ENCODE results near the gene TRIM14. TPM values are rescaled to one million over a fixed set of nuclear protein-coding genes. Genes with fewer than 3 reads are reported as not detected.

TRIM14 gene
- total and polyA plus RNA-seq, 10 of the 15 experiments (the other 5 are each of a cell fraction or from before 2014, with no cell fraction given): 8.6 to 53.3 (median 35.7) TPM

DNA sequence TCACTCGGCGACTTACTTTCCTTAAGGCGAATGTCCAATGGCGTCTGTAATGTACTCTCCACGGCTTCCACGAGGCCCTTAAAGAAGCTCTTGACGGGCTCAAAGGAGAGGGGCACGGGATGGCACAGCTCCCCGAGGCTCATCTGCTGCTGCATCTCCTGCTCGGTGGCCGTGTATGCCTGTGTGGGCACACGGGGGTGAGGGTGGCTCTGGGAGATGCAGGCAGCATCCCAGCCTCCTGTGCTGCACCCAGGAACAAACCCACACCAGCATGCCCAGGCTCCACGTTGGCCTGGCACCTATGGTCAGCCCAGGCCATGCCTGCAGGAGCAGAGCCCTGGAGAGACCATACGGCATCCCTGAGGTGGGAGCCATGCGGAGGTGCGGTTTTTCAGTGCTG, 24.2 kb downstream of the TRIM14 start:
- Histone ChIP-seq H2AFZ (ENCODE audit: control insufficient read depth, low read depth, low read length) (no peak overlapping the region), H3K79me2 (ENCODE audit: control insufficient read depth, insufficient read depth, low read length) (peaks cover 4% of the 10 kb centered on the region), H3K4me1 (ENCODE audit: control insufficient read depth, insufficient read depth, low read length) (peaks cover 29% of the 10 kb centered on the region), H3K36me3 (ENCODE audit: control insufficient read depth in 2 of 2, insufficient read depth in 2 of 2, low read length in 1 of 2) (peaks cover 13 to 24% of the 10 kb centered on the region in 2 experiments), H3K27me3 (replicated peaks in 1 of 2; ENCODE audit: control insufficient read depth in 2 of 2, insufficient read depth in 2 of 2, low read length in 1 of 2) (no peaks in the 10 kb centered on the region), H3K9ac (ENCODE audit: control insufficient read depth, insufficient read depth, low read length) (no peak overlapping the region), H4K20me1 (ENCODE audit: control insufficient read depth, insufficient read depth) (no peaks in the 10 kb centered on the region), H3K27ac (ENCODE audit: control insufficient read depth, insufficient read depth) (no peak overlapping the region), H3K4me2 (ENCODE audit: control insufficient read depth, insufficient read depth) (no peak overlapping the region), H3K4me3 (no peak overlapping the region), H3K9me3 (replicated peaks; ENCODE audit: control insufficient read depth, insufficient read depth, low read length) (no peaks in the 10 kb centered on the region; the same call in 2 of the 3 replicates)
- 92% methylated on average over 16 of the region's 16 CpGs for WGBS (ENCODE audit: insufficient coverage, insufficient replicate concordance, low lambda C conversion rate, missing lambda C conversion rate)
- ChIA-PET SMC1A (ENCODE audit: uncharacterized antibody, unreplicated experiment) (interaction anchor here (0.7 kb wide), 1 partner anchor 49 kb away, joined by 3 read pairs; no protein-coding TSS in a partner anchor), RAD21 (ENCODE audit: unreplicated experiment) (no interaction called here), POLR2A (no interaction called here), CTCF (interaction anchor here (1.2 kb wide), 1 partner anchor 106 kb away, joined by 4 read pairs; no protein-coding TSS in a partner anchor)
- DNase-seq (ENCODE audit: low read depth, low spot score) (no peak), FAIRE-seq (no peak), ATAC-seq (no peak)
- no TSS peak for BruUV-seq (replicated peaks)
- in situ Hi-C loops (cut with MboI): no loop called here
- TF ChIP-seq, protein P1, sequence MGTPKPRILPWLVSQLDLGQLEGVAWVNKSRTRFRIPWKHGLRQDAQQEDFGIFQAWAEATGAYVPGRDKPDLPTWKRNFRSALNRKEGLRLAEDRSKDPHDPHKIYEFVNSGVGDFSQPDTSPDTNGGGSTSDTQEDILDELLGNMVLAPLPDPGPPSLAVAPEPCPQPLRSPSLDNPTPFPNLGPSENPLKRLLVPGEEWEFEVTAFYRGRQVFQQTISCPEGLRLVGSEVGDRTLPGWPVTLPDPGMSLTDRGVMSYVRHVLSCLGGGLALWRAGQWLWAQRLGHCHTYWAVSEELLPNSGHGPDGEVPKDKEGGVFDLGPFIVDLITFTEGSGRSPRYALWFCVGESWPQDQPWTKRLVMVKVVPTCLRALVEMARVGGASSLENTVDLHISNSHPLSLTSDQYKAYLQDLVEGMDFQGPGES (IDR thresholded peaks at IDR 0.05): no peak
- TF ChIP-seq, protein P2, sequence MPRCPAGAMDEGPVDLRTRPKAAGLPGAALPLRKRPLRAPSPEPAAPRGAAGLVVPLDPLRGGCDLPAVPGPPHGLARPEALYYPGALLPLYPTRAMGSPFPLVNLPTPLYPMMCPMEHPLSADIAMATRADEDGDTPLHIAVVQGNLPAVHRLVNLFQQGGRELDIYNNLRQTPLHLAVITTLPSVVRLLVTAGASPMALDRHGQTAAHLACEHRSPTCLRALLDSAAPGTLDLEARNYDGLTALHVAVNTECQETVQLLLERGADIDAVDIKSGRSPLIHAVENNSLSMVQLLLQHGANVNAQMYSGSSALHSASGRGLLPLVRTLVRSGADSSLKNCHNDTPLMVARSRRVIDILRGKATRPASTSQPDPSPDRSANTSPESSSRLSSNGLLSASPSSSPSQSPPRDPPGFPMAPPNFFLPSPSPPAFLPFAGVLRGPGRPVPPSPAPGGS (IDR thresholded peaks at IDR 0.05; ENCODE audit: borderline replicate concordance, insufficient read depth, low read depth, low read length, poor library complexity, severe bottlenecking): no peak
- no peak for TF ChIP-seq YY1 (IDR thresholded peaks at IDR 0.05; ENCODE audit: low read depth, low read length)
- TF ChIP-seq SMARCA5 (IDR thresholded peaks at IDR 0.05): no peak
- no peak for TF ChIP-seq BRCA1 (IDR thresholded peaks at IDR 0.05; ENCODE audit: low read depth, low read length)
- TF ChIP-seq RAD51 (IDR thresholded peaks at IDR 0.05): no peak
- TF ChIP-seq, protein P3, sequence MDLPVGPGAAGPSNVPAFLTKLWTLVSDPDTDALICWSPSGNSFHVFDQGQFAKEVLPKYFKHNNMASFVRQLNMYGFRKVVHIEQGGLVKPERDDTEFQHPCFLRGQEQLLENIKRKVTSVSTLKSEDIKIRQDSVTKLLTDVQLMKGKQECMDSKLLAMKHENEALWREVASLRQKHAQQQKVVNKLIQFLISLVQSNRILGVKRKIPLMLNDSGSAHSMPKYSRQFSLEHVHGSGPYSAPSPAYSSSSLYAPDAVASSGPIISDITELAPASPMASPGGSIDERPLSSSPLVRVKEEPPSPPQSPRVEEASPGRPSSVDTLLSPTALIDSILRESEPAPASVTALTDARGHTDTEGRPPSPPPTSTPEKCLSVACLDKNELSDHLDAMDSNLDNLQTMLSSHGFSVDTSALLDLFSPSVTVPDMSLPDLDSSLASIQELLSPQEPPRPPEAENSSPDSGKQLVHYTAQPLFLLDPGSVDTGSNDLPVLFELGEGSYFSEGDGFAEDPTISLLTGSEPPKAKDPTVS (IDR thresholded peaks at IDR 0.05; ENCODE audit: low read depth, low read length): no peak
- intact Hi-C loops (cut with micrococcal nuclease; ENCODE audit: unreplicated experiment): no loop called here
